Aorta (tissue), 5 donors: ENCODE data around the gene PTPN7. TPM values are rescaled to one million over a fixed set of nuclear protein-coding genes. Genes with fewer than 3 reads are reported as not detected.
"Not testable (repeated sequence)": the region's sequence is repeated elsewhere in the genome, so short reads cannot be mapped to it uniquely, and the experiment has no call there.

Experiments
- ATAC-seq: fragments of 200-7000 bp; cut with Tn5 transposase; one replicate; pipeline ENCODE4 v1.9.1; 2022; ENCODE audit warnings: moderate library complexity; ENCODE audit not compliant: low FRiP score
- DNase-seq, 2 donors: peaks; one replicate each; pipeline ENCODE4 v3.0.0-alpha.2; 2020
- H3K27ac ChIP-seq, 2 donors: one replicate each; pipeline ENCODE4 v1.5.1; 2013; ENCODE audit warnings: low read length in 2 of 2, mild to moderate bottlenecking in 2 of 2, moderate library complexity in 2 of 2, control low read depth in 1 of 2, inconsistent platforms in 1 of 2, low read depth in 1 of 2
- H3K27me3 ChIP-seq, 2 donors: one replicate each; pipeline ENCODE4 v1.6.1; 2013; ENCODE audit warnings: control low read depth in 1 of 2, low read length in 1 of 2, mild to moderate bottlenecking in 1 of 2, moderate library complexity in 1 of 2; ENCODE audit not compliant: insufficient read depth in 2 of 2, control insufficient read depth in 1 of 2
- H3K36me3 ChIP-seq, 2 donors: one replicate each; pipeline ENCODE4 v1.6.1; 2013; ENCODE audit warnings: control low read depth in 1 of 2, low read length in 1 of 2, mild to moderate bottlenecking in 1 of 2; ENCODE audit not compliant: insufficient read depth in 2 of 2, control insufficient read depth in 1 of 2
- H3K4me1 ChIP-seq, 2 donors: one replicate each; pipeline ENCODE4 v1.6.1; 2013; ENCODE audit warnings: low read length in 2 of 2, control low read depth in 1 of 2, mild to moderate bottlenecking in 1 of 2, moderate library complexity in 1 of 2; ENCODE audit not compliant: insufficient read depth in 2 of 2, control insufficient read depth in 1 of 2
- H3K4me3 ChIP-seq, 2 donors: one replicate each; pipeline ENCODE4 v1.5.1; 2013; ENCODE audit warnings: low read length in 2 of 2, control low read depth in 1 of 2, mild to moderate bottlenecking in 1 of 2
- H3K9me3 ChIP-seq: one replicate; pipeline ENCODE4 v1.6.1; 2013; ENCODE audit warnings: mild to moderate bottlenecking, low read length; ENCODE audit not compliant: control insufficient read depth
- WGBS, 2 donors: extraction: QIAGEN DNeasy Blood & Tissue Kit; methylation state at CpG; one replicate each; pipeline ENCODE4 v1.1.7; 2013; 5-methylcytosine and 5-hydroxymethylcytosine counted together
- intact Hi-C, 2 donors: fragments of 100-400 bp; cut with DNase I; formaldehyde crosslinking; loops; one replicate each; pipeline versions ENCODE4 v1.14.2 to v1.15.0; 2022
- polyA plus RNA-seq, 2 donors: library from polyadenylated mRNA; stranded (reverse); fragments of 200-250 nt; gene quantifications; one replicate each; pipeline ENCODE4 v1.2.3, GENCODE V29; 2013
- total RNA-seq, 2 donors: library from RNA; stranded (reverse); fragmentation: NEBNext Ultra II Directional; extraction: Animal tissue kit (Norgen Biotek cat#: 25700); gene quantifications; one replicate each; pipeline ENCODE4 v1.2.1, GENCODE V29; 2021
- donor health status: healthy with polysubstance abuse.
- donor health status: Bipolar disorder and iron deficiency.
- donor health status: DM: no; HTN: no; CAD: no.
- donor health status: DM: no; HTN: no; CAD: no.
- donor health status: DM: yes; HTN: yes; CAD: no.

PTPN7 gene
- total and polyA plus RNA-seq, 4 donors, result 0.33 to 5.7 (median 3.4) TPM

GRCh38 chr1:202184750-202185460 is 24.5 kb upstream of the PTPN7 start:
- Histone ChIP-seq H3K36me3 (no peaks in the 10 kb centered on the region), H3K4me3 (no peak overlapping the region), H3K4me1 (no peaks in the 10 kb centered on the region), H3K27me3 (no peaks in the 10 kb centered on the region), H3K27ac (no peak overlapping the region), H3K9me3 (no peaks in the 10 kb centered on the region)
- intact Hi-C loops, result loop anchor here (2.0 to 5.0 kb wide), 2 partner anchors 130 to 532 kb away; no protein-coding TSS in a partner anchor
- WGBS, 2 donors, result 4 to 9% methylated on average over 19 of the region's 19 CpGs
- DNase-seq (peak; percentile 89 to 95), ATAC-seq (peak; percentile 71)

DNA sequence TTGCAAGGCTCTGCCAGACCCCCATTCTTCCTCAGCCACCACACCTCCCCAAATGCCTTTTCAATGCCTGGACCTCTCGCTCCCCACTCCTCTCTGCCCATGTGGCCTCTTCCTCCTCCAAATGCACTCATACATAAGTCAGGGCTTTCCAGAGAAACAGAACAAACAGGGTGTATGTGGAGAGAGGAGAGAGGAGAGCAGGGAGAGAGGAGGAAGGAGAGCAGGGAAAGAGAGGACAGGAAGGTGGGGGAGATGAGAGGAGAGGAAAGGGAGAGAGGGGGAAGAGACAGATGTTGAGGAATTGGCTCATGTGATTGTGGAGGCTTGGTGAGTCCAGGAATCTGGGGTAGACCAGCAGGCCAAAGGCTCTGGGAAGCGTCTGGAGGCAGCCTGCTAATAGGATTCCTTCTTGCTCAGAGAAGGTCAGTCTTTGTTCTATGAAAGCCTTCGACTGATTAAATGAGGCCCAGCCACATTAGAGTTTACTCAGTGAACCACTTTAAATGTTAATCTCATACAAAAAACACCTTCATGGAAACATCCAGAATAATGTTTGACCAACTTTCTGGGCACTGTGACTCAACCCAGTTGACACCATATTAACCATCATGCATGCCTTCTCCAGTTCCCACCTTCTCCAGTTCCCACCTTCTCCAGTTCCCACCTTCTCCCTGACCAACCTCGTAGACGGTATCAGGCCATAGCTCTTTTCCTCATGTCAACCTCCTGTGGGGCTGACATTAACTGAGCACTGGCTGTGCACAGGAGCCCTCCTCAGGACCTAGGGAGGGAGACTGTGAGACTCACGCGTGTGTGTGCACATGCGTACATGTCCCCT is 21.9 kb upstream of the PTPN7 start:
- no peaks in the 10 kb centered on the region for H3K4me1 ChIP-seq
- H3K27ac ChIP-seq, result no peak overlapping the region
- no peaks in the 10 kb centered on the region for H3K36me3 ChIP-seq
- intact Hi-C loops, result no loop called here
- no peaks in the 10 kb centered on the region for H3K9me3 ChIP-seq
- H3K27me3 ChIP-seq, result no peaks in the 10 kb centered on the region
- no peak overlapping the region for H3K4me3 ChIP-seq
- WGBS, 2 donors, result 88 to 94% methylated on average over 8 of the region's 8 CpGs
- DNase-seq (no peak), ATAC-seq (no peak)

DNA sequence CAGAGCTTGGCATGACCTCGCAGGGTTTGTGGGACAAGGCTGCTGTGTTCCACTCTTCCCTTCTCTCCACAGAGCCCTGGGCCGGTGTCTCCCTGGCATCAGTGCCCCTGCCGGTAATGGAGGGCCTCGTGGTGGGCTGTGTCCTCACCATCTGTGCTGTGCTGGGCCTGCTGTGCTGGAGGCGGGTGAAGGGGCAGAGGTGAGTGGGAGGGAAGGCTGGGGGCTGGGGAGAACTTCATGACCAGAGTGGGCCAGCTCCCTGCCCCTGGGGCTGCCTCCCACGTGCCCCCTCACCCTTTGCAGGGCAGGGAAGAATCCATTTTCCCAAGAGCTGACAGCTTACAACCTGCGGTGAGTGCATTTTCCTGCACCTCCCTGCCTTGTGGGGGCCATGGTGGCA is 21.2 kb upstream of the PTPN7 start:
- Histone ChIP-seq H3K27me3 (no peaks in the 10 kb centered on the region), H3K4me3 (no peak overlapping the region), H3K27ac (no peak overlapping the region), H3K9me3 (no peaks in the 10 kb centered on the region), H3K36me3 (no peaks in the 10 kb centered on the region), H3K4me1 (no peaks in the 10 kb centered on the region)
- no peak for DNase-seq
- no peak for ATAC-seq
- 88 to 90% methylated on average over 7 of the region's 7 CpGs for WGBS, 2 donors
- intact Hi-C loops, result no loop called here

DNA sequence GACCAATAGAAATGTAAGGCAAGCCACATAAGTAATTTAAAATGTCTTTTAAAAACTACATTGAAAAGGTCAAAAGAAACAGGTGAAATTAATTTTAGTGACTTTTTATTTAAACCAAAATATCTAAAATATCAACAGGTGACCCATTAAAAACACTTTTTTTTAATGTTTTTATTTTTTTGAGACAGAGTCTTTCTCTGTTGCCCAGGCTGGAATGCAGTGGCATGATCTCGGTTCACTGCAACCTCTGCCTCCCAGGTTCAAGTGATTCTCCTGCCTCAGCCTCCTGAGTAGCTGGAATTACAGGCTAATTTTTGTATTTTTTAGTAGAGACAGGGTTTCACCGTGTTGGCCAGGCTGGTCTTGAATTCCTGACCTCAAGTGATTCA is 20.3 kb upstream of the PTPN7 start:
- H3K27me3 ChIP-seq, DNase-seq, H3K27ac ChIP-seq, ATAC-seq, H3K36me3 ChIP-seq, H3K4me1 ChIP-seq, H3K9me3 ChIP-seq, intact Hi-C loops, H3K4me3 ChIP-seq: not testable (repeated sequence)
- WGBS, 2 donors, result 62 to 81% methylated on average over 2 of the region's 2 CpGs

DNA sequence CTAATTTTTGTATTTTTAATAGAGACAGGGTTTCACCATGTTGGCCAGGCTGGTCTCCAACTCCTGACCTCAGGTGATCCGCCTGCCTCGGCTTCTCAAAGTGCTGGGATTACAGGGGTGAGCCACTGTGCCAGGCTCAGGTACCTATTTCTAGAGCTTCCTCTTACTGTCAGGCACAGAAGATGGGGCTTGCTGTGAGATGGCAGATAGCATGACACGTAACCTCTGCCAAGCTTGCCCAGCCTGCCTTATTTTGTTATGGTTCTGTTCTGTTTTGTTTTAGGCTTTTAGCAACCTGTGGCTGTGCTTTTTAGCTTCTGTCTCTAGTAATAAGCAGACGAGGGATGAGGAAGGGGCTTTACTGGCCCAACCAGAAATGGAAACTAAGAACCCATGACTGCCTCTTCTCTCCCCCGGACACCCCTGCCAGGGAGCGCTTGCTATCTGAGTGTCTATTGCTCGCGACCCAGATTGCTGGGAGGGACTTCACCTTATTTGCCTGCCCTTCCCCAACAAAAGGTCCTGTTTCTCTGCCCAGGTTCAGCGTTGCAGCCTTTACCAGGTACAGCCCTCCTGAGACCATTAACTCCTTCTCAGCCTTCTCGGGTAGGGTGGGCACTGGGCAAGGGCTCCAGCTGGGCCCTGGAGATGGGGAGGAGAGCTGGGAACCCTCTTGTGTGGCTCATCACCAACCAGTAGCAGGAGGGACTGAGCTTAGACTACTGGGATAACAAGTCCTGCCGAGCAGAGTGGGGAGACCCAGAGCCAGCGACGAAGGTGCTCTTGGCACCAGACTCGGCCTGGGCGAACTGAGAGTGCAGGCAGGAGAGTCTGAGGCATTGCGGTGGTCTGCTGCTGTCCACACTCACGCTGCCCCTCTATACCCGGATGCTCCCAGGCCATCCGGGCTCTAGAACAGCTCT is 19.7 kb upstream of the PTPN7 start:
- Histone ChIP-seq H3K4me1 (no peaks in the 10 kb centered on the region), H3K36me3 (no peaks in the 10 kb centered on the region), H3K27me3 (no peaks in the 10 kb centered on the region), H3K27ac (no peak overlapping the region), H3K4me3 (no peak overlapping the region), H3K9me3 (no peaks in the 10 kb centered on the region)
- DNase-seq, result no peak
- 77 to 81% methylated on average over 19 of the region's 19 CpGs for WGBS, 2 donors
- no peak for ATAC-seq
- intact Hi-C loops, result no loop called here

DNA sequence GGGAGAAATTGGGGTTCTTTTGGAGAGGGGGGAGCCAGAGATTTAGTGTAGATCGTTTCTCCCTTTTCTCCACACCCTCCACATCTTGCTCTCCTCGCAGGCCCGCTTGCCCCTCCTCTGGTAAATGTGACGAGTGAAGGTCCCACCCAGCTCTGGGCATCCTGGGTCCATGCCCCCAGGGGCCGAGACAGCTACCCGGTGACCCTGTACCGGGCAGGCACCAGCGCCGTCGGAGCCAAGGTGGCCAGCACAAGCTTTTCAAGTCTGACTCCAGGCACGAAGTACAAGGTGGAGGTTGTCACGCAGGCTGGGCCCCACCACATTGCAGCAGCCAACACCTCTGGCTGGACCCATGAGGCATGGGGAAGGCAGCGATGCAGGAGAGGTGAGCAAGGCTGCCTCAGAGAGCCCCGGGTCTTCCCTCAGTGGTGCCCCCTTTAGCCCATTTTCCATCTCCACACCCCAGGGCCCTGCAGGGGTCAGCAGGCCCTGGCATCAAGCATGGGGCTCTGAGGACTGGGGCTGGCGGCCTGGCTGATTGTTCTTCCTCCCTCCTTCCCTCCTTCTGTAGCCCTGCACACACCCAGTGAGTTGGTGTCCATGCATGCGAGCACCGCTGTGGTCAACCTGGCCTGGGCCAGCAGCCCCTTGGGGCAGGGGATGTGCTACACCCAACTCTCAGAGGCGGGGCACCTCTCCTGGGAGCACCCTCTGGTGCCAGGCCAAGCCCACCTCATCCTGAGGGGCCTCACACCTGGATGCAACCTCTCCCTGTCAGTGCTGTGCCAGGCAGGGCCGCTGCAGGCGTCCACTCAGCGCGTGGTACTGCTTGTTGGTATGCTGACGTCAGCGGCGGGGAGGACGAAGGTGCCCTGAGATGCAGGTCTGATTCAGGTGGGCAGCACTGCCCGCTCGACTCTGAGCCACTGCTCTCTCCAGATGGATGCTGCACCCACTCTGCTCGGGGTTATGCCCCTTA is 16.8 kb upstream of the PTPN7 start:
- H3K27me3 ChIP-seq, result no peaks in the 10 kb centered on the region
- no peak for DNase-seq
- no peaks in the 10 kb centered on the region for H3K4me1 ChIP-seq
- intact Hi-C loops, result no loop called here
- WGBS, 2 donors, result 93% methylated on average over 29 of the region's 29 CpGs
- peak; percentile 34 for ATAC-seq
- H3K9me3 ChIP-seq, result no peaks in the 10 kb centered on the region
- H3K36me3 ChIP-seq, result no peaks in the 10 kb centered on the region
- no peak overlapping the region for H3K27ac ChIP-seq
- H3K4me3 ChIP-seq, result no peak overlapping the region

GRCh38 chr1:202173993-202174392 is 13.6 kb upstream of the PTPN7 start:
- Histone ChIP-seq H3K4me3 (no peak overlapping the region), H3K4me1 (no peaks in the 10 kb centered on the region), H3K27ac (no peak overlapping the region), H3K36me3 (no peaks in the 10 kb centered on the region), H3K27me3 (no peaks in the 10 kb centered on the region), H3K9me3 (no peaks in the 10 kb centered on the region)
- DNase-seq, result no peak
- WGBS, 2 donors, result 84 to 96% methylated on average over 7 of the region's 7 CpGs
- intact Hi-C loops, result no loop called here
- no peak for ATAC-seq

DNA sequence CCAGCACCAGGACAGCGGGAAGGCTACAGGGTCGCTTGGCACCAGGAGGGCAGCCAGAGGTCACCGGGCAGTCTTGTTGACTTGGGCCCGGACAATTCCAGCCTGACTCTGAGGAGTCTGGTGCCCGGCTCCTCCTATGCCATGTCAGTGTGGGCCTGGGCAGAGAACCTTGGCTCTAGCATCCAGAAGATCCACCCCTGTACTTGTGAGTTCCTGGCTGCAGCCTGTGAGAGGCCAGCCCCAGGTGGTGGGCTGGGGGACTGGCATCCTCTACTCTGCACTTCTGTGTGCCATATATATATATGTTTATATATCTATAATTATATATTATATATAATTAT is 11.6 kb upstream of the PTPN7 start:
- H3K27me3 ChIP-seq, result no peaks in the 10 kb centered on the region
- ATAC-seq, result no peak
- intact Hi-C loops, result no loop called here
- H3K4me3 ChIP-seq, result no peak overlapping the region
- H3K9me3 ChIP-seq, result no peaks in the 10 kb centered on the region
- peak in 1 of 2 donors; percentile 57 for DNase-seq
- no peaks in the 10 kb centered on the region for H3K4me1 ChIP-seq
- H3K36me3 ChIP-seq, result no peaks in the 10 kb centered on the region
- WGBS, 2 donors, result 87 to 88% methylated on average over 5 of the region's 5 CpGs
- H3K27ac ChIP-seq, result no peak overlapping the region
